Endothelial cell of umbilical vein (primary cell): ENCODE measurements around the gene ADAM19.

Experiments used
- CTCF ChIP-seq, 2 donors: IDR thresholded peaks; 1 replicate in 1 of 2; 2 replicates in 1 of 2; pipeline ENCODE4 v1.5.1; 2011; ENCODE audit warnings: low read length in 2 of 2, mild to moderate bottlenecking in 2 of 2, moderate library complexity in 2 of 2, control low read depth in 1 of 2, inconsistent platforms in 1 of 2, low read depth in 1 of 2; ENCODE audit not compliant: insufficient read depth in 1 of 2; ENCODE audit errors: extremely low read depth in 1 of 2
- EZH2 ChIP-seq: IDR thresholded peaks from 2 replicates; pipeline ENCODE4 v1.6.1; 2012; ENCODE audit warnings: borderline replicate concordance, low read depth, mild to moderate bottlenecking, moderate library complexity, low read length, inconsistent platforms; ENCODE audit not compliant: severe bottlenecking
- FOS ChIP-seq: IDR thresholded peaks from 2 replicates; pipeline ENCODE4 v1.6.1; 2011; ENCODE audit warnings: mild to moderate bottlenecking, low read length, moderate library complexity, borderline replicate concordance; ENCODE audit not compliant: insufficient read depth
- GATA2 ChIP-seq: IDR thresholded peaks from 2 replicates; pipeline ENCODE4 v1.7.0; 2011; ENCODE audit warnings: low read depth, mild to moderate bottlenecking, moderate library complexity, mixed read lengths, low read length; ENCODE audit not compliant: insufficient read length, insufficient read depth
- MAX ChIP-seq: IDR thresholded peaks from 2 replicates; pipeline ENCODE4 v1.6.1; 2011; ENCODE audit not compliant: insufficient read depth, insufficient read length
- POLR2A ChIP-seq: IDR thresholded peaks from 2 replicates; pipeline ENCODE4 v1.6.1; 2012; ENCODE audit warnings: low read depth, mild to moderate bottlenecking, control low read depth, low read length
- POLR2AphosphoS5 ChIP-seq: IDR thresholded peaks from 2 replicates; pipeline ENCODE4 v1.6.1; 2012; ENCODE audit warnings: low read depth, mild to moderate bottlenecking, control low read depth, low read length, moderate library complexity; ENCODE audit not compliant: insufficient read depth

DNA sequence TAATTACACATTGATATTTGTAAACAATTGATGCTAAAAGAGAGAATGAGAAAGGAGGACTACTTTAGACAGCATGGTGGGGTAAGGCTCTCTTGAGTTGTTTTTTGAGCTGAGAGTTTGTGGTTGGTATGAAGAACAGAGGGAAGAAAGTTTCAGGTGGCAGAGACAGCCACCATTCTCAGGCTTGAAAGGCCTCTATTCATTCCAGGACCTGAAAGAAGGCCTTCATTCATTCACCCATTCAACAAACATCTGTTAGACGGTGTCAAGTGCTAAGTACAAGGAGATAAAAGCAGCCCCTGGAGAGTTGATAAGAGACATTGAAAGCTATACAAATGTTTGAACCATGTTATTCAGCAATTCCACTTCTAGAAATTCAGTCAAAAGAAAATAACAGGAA is 21.7 kb upstream of the ADAM19 start:
- TF ChIP-seq CTCF (IDR thresholded peaks at IDR 0.05; ENCODE audit: extremely low read depth in 1 of 2, insufficient read depth in 1 of 2, low read depth in 1 of 2, low read length in 2 of 2) (no peak), POLR2AphosphoS5 (no peak), POLR2A (no peak), EZH2 (no peak), FOS (no peak), GATA2 (no peak), MAX (no peak)
